ENCODE results near the gene APRT. TPM values are rescaled to one million over a fixed set of nuclear protein-coding genes. Genes with fewer than 3 reads are reported as not detected.

Gene APRT
- total RNA-seq, 1 donor = 70.8 TPM

DNA sequence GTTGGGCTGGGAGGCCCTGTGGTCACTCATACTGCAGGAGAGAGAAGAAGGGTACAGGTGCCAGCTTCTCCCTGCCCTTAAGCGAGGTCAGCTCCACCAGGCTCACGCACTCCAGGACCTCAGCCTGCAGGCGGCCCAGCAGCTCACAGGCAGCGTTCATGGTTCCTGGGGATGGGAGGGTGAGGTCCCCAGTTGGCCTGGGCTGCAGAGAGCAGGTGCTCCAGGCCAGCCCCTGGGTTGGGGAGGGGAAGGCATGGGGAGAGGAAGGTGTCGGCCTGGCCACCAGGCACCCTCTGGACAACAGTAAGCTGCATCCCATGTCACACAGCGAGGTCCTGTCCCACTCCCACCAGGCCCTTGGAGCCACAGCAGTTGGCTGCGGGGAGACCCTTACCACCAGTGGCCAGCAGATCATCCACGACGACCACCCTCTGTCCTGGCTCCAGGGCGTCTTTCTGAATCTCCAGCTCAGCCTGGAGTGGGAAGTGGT, 2.0 kb downstream of the APRT start:
- Histone ChIP-seq H3K4me3 (ENCODE audit: low read length) (no peak overlapping the region), H3K9me3 (ENCODE audit: low read depth, low read length) (no peaks in the 10 kb centered on the region), H3K4me1 (ENCODE audit: insufficient read depth, low read length) (peaks cover 39% of the 10 kb centered on the region), H3K27me3 (ENCODE audit: insufficient read depth, low read length) (no peaks in the 10 kb centered on the region)

DNA sequence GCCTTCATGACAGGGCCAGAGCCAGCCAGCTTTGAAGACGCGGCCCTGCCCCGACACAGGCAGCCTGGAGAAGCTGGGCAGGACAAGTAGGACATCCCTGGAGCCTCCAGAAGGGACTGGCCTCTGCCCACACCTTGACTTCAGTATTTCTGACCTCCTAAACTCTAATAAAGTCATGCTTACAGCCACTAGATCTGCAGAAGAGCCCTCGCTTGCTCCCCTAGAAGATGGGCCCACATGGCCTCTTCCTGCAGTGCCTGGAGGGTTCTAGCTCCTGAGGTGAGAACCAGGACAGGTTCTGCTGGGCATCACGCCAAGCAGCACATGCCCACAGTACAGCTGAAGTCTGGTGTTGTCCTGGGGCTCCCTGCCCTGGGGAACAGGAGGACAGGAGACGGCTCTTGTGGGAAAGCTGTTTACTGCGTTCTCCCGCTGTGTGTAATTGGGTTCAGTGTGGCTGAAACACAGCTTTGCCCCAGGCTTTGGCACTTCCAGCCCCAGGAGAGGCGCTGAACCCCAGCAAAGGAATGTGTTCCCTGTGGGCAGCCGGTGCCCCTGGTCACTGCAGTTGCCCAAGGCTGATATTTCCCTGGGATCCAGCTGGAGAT, 2.6 kb downstream of the APRT start:
- H3K4me3 ChIP-seq (ENCODE audit: low read length) = no peak overlapping the region
- no peaks in the 10 kb centered on the region for H3K27me3 ChIP-seq (ENCODE audit: insufficient read depth, low read length)
- H3K4me1 ChIP-seq (ENCODE audit: insufficient read depth, low read length) = peaks cover 45% of the 10 kb centered on the region

DNA sequence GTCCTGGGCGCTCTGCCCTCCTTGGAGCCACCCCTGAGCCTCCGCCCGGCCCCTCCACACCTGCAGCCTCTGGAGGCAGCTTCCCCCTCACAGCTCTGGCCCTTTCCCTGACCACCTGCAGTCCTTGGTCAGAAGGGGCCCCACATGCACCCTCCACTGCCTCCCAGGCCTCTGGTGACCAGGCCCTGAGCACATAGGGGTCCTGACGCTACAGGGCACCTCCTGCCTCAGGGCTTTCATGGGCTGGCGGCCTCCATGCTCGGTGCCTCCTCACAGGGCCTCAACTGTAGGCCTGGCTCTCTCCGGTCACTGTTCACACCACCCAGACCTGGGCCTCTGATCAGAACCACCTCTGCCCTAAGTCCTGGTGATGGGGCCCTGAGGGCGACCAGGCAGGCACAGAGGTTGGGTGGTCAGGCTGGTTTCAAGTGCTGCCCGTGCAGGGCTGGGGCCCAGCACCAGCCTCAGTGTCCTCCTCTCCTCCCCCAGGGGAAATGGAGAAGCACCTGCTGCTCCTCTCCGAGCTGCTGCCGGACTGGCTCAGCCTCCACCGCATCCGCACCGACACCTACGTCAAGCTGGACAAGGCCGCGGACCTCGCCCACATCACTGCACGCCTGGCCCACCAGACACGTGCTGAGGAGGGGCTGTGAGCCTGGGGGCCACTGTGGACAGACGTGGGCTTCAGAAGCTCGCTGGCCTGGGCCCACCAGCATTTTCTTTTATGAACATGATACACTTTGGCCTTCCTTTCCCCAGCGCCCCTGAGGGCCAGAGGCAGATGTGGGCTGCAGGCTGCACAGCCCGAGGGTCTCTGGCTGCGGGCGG, 3.9 kb downstream of the APRT start:
- Histone ChIP-seq H3K9me3 (ENCODE audit: low read depth, low read length) (no peaks in the 10 kb centered on the region), H3K4me1 (ENCODE audit: insufficient read depth, low read length) (peaks cover 48% of the 10 kb centered on the region), H3K4me3 (ENCODE audit: low read length) (no peak overlapping the region), H3K27me3 (ENCODE audit: insufficient read depth, low read length) (no peaks in the 10 kb centered on the region)

More for the DNA sequence above, 2.6 kb downstream of the APRT start:
- no peaks in the 10 kb centered on the region for H3K9me3 ChIP-seq (ENCODE audit: low read depth, low read length)

DNA sequence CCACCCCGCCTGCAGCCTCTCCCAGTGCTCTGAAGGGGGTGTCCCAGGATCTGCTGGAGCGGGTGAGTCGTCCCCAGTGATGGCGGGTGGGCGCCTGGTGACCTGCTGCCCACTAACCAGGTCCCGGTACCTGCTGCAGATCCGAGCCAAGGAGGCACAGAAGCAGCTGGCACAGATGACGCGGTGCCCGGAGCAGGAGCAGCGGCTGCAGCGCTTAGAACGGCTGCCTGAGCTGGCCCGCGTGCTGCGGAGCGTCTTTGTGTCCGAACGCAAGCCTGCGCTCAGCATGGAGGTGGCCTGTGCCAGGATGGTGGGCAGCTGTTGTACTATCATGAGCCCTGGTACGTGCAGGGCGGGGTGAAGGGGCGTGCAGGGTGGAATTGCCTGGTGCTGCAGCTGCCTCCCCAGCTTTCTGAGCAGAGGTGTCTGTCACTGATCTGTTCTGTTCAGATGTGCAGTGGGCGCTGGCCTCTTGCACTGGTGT, 4.5 kb downstream of the APRT start:
- H3K4me1 ChIP-seq (ENCODE audit: insufficient read depth, low read length) = peaks cover 48% of the 10 kb centered on the region

DNA sequence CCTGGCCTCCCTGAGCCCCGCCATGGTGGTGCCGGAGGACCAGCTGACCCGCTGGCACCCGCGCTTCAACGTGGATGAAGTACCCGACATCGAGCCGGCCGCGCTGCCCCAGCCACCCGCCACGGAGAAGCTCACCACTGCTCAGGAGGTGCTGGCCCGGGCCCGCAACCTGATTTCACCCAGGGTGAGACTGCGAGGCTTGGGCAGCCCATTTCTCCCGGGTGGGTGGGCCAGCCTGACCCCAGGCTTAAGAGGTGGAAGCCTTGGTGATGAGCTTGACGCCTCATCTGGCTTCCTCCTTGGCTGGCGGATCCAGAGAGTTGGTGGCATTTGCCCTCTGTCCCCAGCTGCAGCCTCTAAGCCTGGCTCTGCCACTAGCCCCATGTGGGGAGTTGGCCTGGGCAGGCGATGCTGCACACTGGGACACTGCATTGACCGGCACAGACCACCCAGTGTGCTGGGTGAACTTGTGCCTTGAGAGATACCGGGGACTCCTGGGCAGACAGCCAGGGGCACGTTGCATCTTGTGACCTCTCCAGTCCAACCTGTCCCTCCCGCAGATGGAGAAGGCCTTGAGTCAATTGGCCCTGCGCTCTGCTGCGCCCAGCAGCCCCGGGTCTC, 5.1 kb downstream of the APRT start:
- Histone ChIP-seq H3K4me3 (ENCODE audit: low read length) (no peak overlapping the region), H3K9me3 (ENCODE audit: low read depth, low read length) (no peaks in the 10 kb centered on the region), H3K4me1 (ENCODE audit: insufficient read depth, low read length) (peaks cover 51% of the 10 kb centered on the region), H3K27me3 (ENCODE audit: insufficient read depth, low read length) (no peaks in the 10 kb centered on the region)

More for the DNA sequence above, 4.5 kb downstream of the APRT start:
- H3K4me3 ChIP-seq (ENCODE audit: low read length) = no peak overlapping the region
- no peaks in the 10 kb centered on the region for H3K9me3 ChIP-seq (ENCODE audit: low read depth, low read length)
- no peaks in the 10 kb centered on the region for H3K27me3 ChIP-seq (ENCODE audit: insufficient read depth, low read length)

DNA sequence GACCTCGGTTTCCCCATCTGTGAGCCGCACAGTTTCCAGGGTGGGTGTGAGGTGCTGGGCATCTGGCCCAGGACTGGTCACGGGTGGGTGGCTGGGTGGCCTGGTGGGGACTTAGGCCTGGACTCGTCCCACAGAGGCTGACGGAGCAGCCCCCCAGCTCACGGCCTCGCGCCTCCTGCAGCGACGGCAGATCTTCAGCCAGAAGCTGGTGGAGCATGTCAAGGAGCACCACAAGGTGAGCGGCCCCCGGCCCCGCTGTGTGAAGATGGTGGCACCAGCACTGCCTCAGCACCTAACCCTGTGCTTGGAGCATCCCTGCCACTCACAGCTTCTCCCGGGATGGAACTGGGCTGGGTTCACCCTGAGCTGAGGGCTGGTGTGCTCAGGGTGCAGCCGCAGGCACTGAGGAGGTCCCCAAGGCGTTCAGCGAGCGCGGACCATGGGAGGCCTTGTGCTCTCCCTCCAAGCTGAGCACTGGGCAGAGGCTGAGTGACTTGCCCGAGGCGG, 5.8 kb downstream of the APRT start:
- Histone ChIP-seq H3K4me3 (ENCODE audit: low read length) (no peak overlapping the region), H3K9me3 (ENCODE audit: low read depth, low read length) (no peaks in the 10 kb centered on the region), H3K4me1 (ENCODE audit: insufficient read depth, low read length) (peaks cover 47% of the 10 kb centered on the region), H3K27me3 (ENCODE audit: insufficient read depth, low read length) (no peaks in the 10 kb centered on the region)

DNA sequence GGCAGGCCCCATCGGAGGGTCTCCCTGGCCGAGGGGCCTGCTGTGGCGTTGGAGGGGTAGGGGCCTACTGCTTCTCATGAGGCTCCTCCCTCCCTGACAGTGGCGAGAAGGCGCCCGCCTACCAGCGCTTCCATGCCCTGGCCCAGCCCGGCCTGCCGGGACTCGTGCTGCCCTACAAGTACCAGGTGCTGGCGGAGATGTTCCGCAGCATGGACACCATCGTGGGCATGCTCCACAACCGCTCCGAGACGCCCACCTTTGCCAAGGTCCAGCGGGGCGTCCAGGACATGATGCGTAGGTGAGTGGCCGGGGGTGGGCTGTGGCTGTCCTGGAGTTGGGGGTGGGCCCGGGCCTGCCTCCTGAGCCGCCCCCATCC, 6.4 kb downstream of the APRT start:
- Histone ChIP-seq H3K4me3 (ENCODE audit: low read length) (no peak overlapping the region), H3K9me3 (ENCODE audit: low read depth, low read length) (no peaks in the 10 kb centered on the region), H3K4me1 (ENCODE audit: insufficient read depth, low read length) (peaks cover 41% of the 10 kb centered on the region), H3K27me3 (ENCODE audit: insufficient read depth, low read length) (no peaks in the 10 kb centered on the region)

DNA sequence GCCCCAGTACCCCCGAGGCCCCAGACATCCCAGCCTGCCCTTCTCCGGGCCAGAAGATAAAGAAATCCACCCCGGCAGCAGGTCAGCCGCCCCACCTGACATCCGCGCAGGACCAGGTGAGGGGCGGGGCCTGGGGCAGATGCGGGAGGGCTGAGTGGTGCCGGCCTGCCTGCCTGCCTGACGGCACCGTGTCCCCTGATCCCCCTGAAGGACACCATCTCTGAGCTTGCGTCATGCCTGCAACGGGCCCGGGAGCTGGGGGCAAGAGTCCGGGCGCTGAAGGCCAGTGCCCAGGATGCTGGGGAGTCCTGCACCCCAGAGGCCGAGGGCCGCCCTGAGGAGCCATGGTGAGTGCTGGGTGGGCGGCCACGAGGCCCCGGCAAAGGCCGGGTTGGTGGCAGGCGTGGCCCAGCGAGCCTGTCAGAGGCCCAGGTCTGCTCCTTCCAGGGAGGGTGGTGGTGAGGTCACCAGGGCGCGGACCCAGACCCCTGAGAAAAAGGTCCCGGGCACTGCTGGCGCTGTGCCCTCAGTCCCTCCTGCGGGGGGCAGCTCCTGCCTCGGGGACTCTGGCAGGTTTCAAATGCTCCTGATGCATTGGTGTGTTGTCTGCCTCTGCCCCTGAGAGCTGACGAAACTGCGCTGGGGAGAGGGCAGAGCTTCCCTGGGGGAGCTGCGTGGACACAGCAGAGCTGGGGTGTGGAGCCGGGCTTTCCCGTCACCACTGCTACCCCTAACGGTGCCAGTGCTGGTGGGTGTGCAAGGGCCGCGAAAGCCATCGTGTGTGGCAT, 7.0 kb downstream of the APRT start:
- Histone ChIP-seq H3K4me1 (ENCODE audit: insufficient read depth, low read length) (peaks cover 40% of the 10 kb centered on the region), H3K4me3 (ENCODE audit: low read length) (no peak overlapping the region), H3K9me3 (ENCODE audit: low read depth, low read length) (no peaks in the 10 kb centered on the region)

DNA sequence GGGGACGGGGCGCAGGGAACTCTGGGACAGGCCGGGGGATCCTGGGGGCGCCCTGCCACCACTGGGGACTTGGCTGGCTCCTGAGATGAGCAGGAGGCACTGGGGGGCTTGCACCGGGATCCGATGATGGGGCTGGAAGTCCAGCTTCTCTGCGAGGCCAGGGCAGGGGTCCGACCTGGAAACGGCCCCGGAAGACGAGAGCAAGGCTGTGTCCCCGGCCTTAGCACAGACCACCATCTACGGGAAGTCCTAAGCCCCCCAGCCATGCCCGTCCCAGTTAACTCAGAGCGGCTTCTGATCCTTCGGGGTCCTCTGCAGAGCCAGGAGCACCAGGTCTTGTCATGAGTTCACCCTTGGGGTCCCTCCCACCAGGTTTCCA, 7.6 kb downstream of the APRT start:
- H3K9me3 ChIP-seq (ENCODE audit: low read depth, low read length) = no peaks in the 10 kb centered on the region
- H3K27me3 ChIP-seq (ENCODE audit: insufficient read depth, low read length) = no peaks in the 10 kb centered on the region
- H3K4me3 ChIP-seq (ENCODE audit: low read length) = no peak overlapping the region
- H3K4me1 ChIP-seq (ENCODE audit: insufficient read depth, low read length) = peaks cover 40% of the 10 kb centered on the region

More for the DNA sequence above, 7.0 kb downstream of the APRT start:
- H3K27me3 ChIP-seq (ENCODE audit: insufficient read depth, low read length) = no peaks in the 10 kb centered on the region

DNA sequence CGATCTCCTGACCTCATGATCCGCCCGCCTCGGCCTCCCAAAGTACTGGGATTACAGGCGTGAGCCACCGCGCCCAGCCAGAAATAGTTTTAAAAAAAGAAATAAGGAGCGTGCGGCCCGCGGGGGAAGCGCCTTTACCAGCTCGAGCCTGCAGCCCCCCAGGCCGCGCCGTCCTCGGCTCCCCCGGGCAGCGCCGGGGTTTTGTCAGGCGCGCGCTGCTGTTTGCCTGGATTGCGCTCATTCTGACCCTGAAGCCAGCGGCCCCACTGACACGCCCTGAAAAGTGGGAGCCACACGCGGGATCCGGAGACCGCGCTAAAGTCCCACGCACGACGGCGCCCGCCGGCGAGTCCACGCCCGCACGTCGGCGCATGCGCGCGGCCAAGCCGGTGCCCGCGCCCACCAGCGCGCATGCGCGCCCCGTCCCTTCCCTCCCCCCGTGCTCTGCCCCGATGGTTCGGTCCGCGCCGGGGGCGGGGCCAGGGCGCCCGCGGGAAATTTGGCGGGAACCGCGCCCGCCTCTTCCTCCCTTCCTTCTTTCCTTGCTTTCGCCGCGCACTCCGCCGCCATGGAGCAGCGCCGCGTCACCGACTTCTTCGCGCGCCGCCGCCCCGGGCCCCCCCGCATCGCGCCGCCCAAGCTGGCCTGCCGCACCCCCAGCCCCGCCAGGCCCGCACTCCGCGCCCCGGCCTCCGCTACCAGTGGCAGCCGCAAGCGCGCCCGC, 8.3 kb downstream of the APRT start, which contains the start of gene CDT1:
Gene CDT1, plus strand, starts transcription at position 526 of the 724 bp plus-strand sequence. Its CDS starts 43 bp downstream, at position 569.
- H3K9me3 ChIP-seq (ENCODE audit: low read depth, low read length) = no peaks in the 10 kb centered on the region
- no peaks in the 10 kb centered on the region for H3K27me3 ChIP-seq (ENCODE audit: insufficient read depth, low read length)
- peak within 1 kb of the TSS; percentile 57 for H3K4me3 ChIP-seq (ENCODE audit: low read length)
- peaks cover 40% of the 10 kb centered on the region for H3K4me1 ChIP-seq (ENCODE audit: insufficient read depth, low read length)

DNA sequence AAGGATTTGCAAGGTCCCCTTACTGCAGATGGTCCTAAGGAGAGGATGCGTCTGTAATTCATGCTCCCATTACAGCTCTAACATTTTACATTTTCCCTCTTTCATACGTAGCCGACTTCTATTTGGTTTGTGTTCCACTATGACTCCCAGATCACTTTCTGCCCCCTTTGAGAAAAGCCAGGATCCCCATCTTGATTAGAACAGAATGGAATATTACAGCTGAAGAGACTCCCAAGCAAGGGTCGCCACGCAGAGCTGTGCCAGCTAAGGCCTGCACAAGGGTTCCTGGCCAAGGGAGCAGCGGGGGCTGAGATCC, 11.5 kb downstream of the APRT start:
- peaks cover 46% of the 10 kb centered on the region for H3K4me1 ChIP-seq (ENCODE audit: insufficient read depth, low read length)
- H3K27me3 ChIP-seq (ENCODE audit: insufficient read depth, low read length) = no peaks in the 10 kb centered on the region
- no peaks in the 10 kb centered on the region for H3K9me3 ChIP-seq (ENCODE audit: low read depth, low read length)
- no peak overlapping the region for H3K4me3 ChIP-seq (ENCODE audit: low read length)

DNA sequence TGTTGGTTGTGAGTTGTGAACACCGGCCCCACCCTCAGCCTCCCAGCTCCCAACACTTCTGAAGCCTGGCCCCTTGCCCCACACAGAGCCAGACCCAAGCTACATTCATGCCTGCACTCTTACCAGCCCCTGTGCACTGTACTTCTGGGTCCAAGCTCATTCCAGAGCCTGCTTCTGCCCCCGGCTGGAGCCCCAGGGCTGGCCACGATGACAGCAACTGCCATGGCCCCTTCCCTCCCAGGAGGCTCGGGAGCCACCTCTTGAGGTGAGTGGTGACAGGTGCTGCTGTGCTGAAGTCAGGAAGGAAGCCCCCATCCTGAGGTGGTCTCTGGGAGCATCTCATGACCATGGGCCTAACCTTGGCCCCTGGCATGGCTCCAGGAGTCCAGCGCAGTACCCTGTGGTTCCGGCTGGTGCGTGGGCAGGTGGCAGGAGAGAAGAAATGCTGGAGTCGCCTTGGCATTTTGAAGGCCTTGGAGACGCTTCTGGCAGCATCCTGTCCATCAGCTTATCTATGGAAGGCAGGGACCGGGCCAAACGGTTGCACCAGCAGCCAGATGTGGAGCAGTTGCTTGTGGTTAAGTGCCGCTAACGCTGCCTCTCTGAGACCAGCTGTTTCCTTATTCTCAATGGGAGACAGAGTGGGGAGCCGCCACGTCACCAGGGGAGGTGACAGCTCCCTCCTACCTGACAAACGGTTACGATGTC, 12.0 kb downstream of the APRT start:
- Histone ChIP-seq H3K4me1 (ENCODE audit: insufficient read depth, low read length) (peaks cover 46% of the 10 kb centered on the region), H3K9me3 (ENCODE audit: low read depth, low read length) (no peaks in the 10 kb centered on the region), H3K4me3 (ENCODE audit: low read length) (no peak overlapping the region)

DNA sequence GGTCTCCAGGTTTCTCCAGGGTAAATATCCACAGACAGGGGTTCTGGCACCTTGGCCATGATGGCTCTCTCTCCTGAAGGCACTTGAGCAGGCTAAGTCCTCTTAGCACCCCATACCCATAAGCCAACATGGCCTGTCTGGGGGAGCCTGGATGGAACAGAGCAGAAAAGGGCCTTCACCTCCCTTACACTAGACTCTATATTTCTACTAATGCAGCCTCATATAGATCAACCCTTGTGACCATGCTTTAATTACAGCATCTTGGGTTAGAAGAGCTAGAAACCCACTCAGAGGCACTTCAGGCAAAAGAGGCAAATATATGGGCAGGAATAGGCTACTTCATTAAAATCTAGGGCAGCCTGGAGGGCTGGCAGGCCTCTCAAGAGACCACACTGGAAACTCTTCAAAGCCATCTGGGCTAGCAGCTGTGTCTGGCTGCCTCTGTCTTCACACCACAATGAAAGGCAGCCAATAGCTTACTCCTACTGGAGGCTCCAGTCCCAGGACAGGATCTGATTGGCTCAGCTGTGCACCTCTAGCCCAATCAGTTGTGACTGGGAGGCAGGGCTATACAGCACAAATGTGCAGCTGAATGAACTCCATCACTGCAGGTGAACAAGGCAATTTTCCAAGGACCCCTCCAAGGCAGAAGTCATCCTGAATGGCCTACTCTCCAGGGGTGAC, 12.8 kb downstream of the APRT start:
- peaks cover 47% of the 10 kb centered on the region for H3K4me1 ChIP-seq (ENCODE audit: insufficient read depth, low read length)
- no peaks in the 10 kb centered on the region for H3K9me3 ChIP-seq (ENCODE audit: low read depth, low read length)
- no peak overlapping the region for H3K4me3 ChIP-seq (ENCODE audit: low read length)
- H3K27me3 ChIP-seq (ENCODE audit: insufficient read depth, low read length) = no peaks in the 10 kb centered on the region

More for the DNA sequence above, 12.0 kb downstream of the APRT start:
- H3K27me3 ChIP-seq (ENCODE audit: insufficient read depth, low read length) = no peaks in the 10 kb centered on the region
